Panc1 (cell line): ENCODE results near the gene TEKT3. TPM values are rescaled to one million over a fixed set of nuclear protein-coding genes. Genes with fewer than 3 reads are reported as not detected.

ENCODE experiments used
- ATAC-seq: fragments of 200-7000 bp; cut with Tn5 transposase; 2 replicates; pipeline ENCODE4 v1.9.1; 2020; ENCODE audit warnings: mild to moderate bottlenecking, moderate library complexity
- BruUV-seq: library from RNA; stranded (reverse); fragments of 400-500 nt; replicated peaks from 2 replicates; lab custom pipeline; 2021; lab: Mats Ljungman, UMichigan
- CTCF ChIA-PET: fragments of 300-600 bp; sonication (Branson Sonifier 250); formaldehyde crosslinking; loops from one replicate; lab custom pipeline; 2022; ENCODE audit warnings: antibody characterized with exemption; lab: Charles Lee
- POLR2A ChIA-PET: fragments of 300-600 bp; sonication (Branson Sonifier 250); formaldehyde crosslinking; loops from one replicate; lab custom pipeline; 2022; ENCODE audit warnings: antibody characterized with exemption; lab: Charles Lee
- DNase-seq: peaks from one replicate; pipeline ENCODE4 v3.0.0-alpha.2; 2010; ENCODE audit warnings: low read depth, low spot score
- H3K27ac ChIP-seq: 2 replicates; pipeline ENCODE4 v1.5.1; 2011; ENCODE audit warnings: mild to moderate bottlenecking, low read length, inconsistent platforms
- H3K27me3 ChIP-seq: fragments of 200-500 bp; sonication (Bioruptor generic); 2 replicates; pipeline ENCODE4 v1.6.0; 2014; ENCODE audit warnings: low read length, inconsistent platforms; ENCODE audit not compliant: control insufficient read depth, insufficient read depth
- H3K36me3 ChIP-seq: fragments of 200-500 bp; sonication (Bioruptor generic); 2 replicates; pipeline ENCODE4 v1.5.1; 2014; ENCODE audit warnings: inconsistent platforms, mild to moderate bottlenecking, low read length, moderate library complexity; ENCODE audit not compliant: control insufficient read depth, insufficient read depth
- H3K4me1 ChIP-seq: 2 replicates; pipeline ENCODE4 v1.5.1; 2011; ENCODE audit warnings: inconsistent platforms, mild to moderate bottlenecking, low read length, moderate library complexity; ENCODE audit not compliant: control insufficient read depth, insufficient read depth
- H3K4me3 ChIP-seq, 2 experiments: 2 replicates each; pipeline ENCODE4 v1.5.1; 2011 to 2012; ENCODE audit warnings: low read depth in 2 of 2, low read length in 2 of 2, mild to moderate bottlenecking in 2 of 2, inconsistent platforms in 1 of 2, moderate library complexity in 1 of 2
- H3K9me3 ChIP-seq: fragments of 200-500 bp; sonication (Bioruptor generic); 2 replicates; pipeline ENCODE4 v1.5.1; 2014; ENCODE audit warnings: low read depth, mild to moderate bottlenecking, inconsistent platforms, low read length, moderate library complexity; ENCODE audit not compliant: control insufficient read depth, insufficient read depth
- CTCF ChIP-seq: fragments of 450-650 bp; IDR thresholded peaks from 2 replicates; pipeline ENCODE4 v1.5.1; 2017; ENCODE audit warnings: mild to moderate bottlenecking
- POLR2AphosphoS5 ChIP-seq: IDR thresholded peaks from 2 replicates; pipeline ENCODE4 v1.6.1; 2012; ENCODE audit warnings: mild to moderate bottlenecking, low read depth, low read length, moderate library complexity
- REST ChIP-seq, 2 experiments: IDR thresholded peaks; 2 replicates each; pipeline ENCODE4 v1.6.1; 2011 to 2012; ENCODE audit warnings: low read depth in 2 of 2, control low read depth in 1 of 2, low read length in 1 of 2, mild to moderate bottlenecking in 1 of 2, moderate library complexity in 1 of 2; ENCODE audit not compliant: insufficient read depth in 1 of 2
- SIN3A ChIP-seq: IDR thresholded peaks from 2 replicates; pipeline ENCODE4 v1.6.1; 2012; ENCODE audit warnings: low read depth, mild to moderate bottlenecking, low read length, moderate library complexity, borderline replicate concordance; ENCODE audit not compliant: insufficient read depth
- TCF7L2 ChIP-seq: IDR thresholded peaks from 2 replicates; pipeline ENCODE4 v1.6.1; 2011; ENCODE audit warnings: mild to moderate bottlenecking, low read depth, low read length, inconsistent platforms
- in situ Hi-C: cut with HindIII; loops from 2 replicates; pipeline ENCODE4 v1.10.0; 2016; ENCODE audit warnings: low sequenced_read_pairs, low pct_unique_long_range_greater_than_20kb
- intact Hi-C: fragments of 100-400 bp; cut with micrococcal nuclease; formaldehyde crosslinking; loops from one replicate; pipeline ENCODE4 v1.10.0; 2022; ENCODE audit not compliant: unreplicated experiment
- total RNA-seq: library from RNA; stranded (reverse); gene quantifications from one replicate; pipeline ENCODE4 v1.2.1, GENCODE V29; 2021; ENCODE audit not compliant: unreplicated experiment

TEKT3 gene
- total RNA-seq, 1 experiment from 2014 or later = not detected

GRCh38 chr17:15366026-15366425, 24.6 kb upstream of the TEKT3 start:
- Histone ChIP-seq H3K36me3 (no peaks in the 10 kb centered on the region), H3K27ac (no peak overlapping the region), H3K9me3 (no peaks in the 10 kb centered on the region), H3K4me3 (no peak overlapping the region), H3K27me3 (no peaks in the 10 kb centered on the region), H3K4me1 (no peaks in the 10 kb centered on the region)
- TF ChIP-seq REST (IDR thresholded peaks at IDR 0.05; ENCODE audit: insufficient read depth in 1 of 2, low read depth in 2 of 2, low read length in 1 of 2) = no peak
- no peak for TF ChIP-seq SIN3A
- TF ChIP-seq POLR2AphosphoS5 = no peak
- TF ChIP-seq CTCF = no peak
- no peak for TF ChIP-seq TCF7L2
- intact Hi-C loops (no loop called here), in situ Hi-C loops (no loop called here)
- ChIA-PET CTCF (no interaction called here), POLR2A (no interaction called here)
- no peak for DNase-seq
- ATAC-seq = no peak
- BruUV-seq = no TSS peak

- H3K9me3 ChIP-seq = no peaks in the 10 kb centered on the region
- TF ChIP-seq SIN3A (no peak), POLR2AphosphoS5 (no peak), TCF7L2 (no peak), REST (IDR thresholded peaks at IDR 0.05; ENCODE audit: insufficient read depth in 1 of 2, low read depth in 2 of 2, low read length in 1 of 2) (no peak), CTCF (no peak)
- H3K4me3 ChIP-seq = no peak overlapping the region
- no peaks in the 10 kb centered on the region for H3K36me3 ChIP-seq
- DNase-seq (no peak), ATAC-seq (no peak)
- no peak overlapping the region for H3K27ac ChIP-seq
- ChIA-PET CTCF (no interaction called here), POLR2A (no interaction called here)
- no peaks in the 10 kb centered on the region for H3K4me1 ChIP-seq
- BruUV-seq = no TSS peak
- no peaks in the 10 kb centered on the region for H3K27me3 ChIP-seq
- intact Hi-C loops (no loop called here), in situ Hi-C loops (no loop called here)
These were observed 23.2 kb upstream of the TEKT3 start for GRCh38 chr17:15364615-15365014.
